AG08396 (cell line): ENCODE measurements around the gene SLC7A10.
"Not testable (repeated sequence)": the region's sequence is repeated elsewhere in the genome, so short reads cannot be mapped to it uniquely, and the experiment has no call there.

Experiments
- DNase-seq: peaks from one replicate; pipeline ENCODE4 v3.0.0; 2012; ENCODE audit warnings: low spot score, mixed read lengths

The SLC7A10 gene

GRCh38 chr19:33216198-33216830 is 9.3 kb downstream of the SLC7A10 start:
- no peak for DNase-seq

- no peak for DNase-seq
Observed at GRCh38 chr19:33215438-33216197, 10.0 kb downstream of the SLC7A10 start.

- peak; percentile 58 for DNase-seq
Observed at GRCh38 chr19:33214596-33214995, 11.1 kb downstream of the SLC7A10 start.

DNA sequence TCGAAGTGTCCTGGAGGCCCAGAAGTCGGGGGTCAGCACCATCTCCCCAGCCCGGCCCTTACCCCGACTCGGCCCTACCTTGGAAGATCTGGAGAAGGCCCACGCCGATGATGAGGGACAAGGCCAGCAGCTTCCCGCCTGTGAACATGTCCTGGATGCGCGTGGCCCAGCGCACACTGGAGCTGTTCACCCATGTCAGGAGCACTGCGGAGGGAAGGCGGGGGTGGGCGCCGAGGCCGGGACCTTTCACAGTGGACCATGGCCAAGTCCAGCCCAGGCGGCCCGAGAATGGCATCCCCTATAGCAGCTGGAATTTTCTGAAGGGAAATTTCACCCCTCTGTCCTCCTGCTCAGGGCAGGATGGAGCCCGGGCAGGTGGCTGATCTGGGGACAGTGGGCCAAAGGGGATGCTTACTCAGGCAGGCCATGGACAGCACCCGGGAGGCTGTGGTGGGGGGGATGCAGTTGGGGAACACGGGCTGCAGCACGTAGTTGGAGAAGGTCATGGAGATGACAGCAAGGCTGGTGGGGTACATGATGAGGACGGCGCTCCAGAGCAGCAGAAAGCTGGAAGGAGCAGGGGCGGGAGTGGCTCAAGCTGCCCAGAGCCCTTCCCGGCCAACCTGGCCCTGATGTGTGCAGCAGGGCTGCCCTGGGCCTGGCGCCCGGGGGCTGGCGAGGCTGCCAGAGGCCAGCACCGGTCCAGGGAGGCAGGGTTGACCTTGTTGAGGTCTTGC is 13.0 kb downstream of the SLC7A10 start:
- no peak for DNase-seq

- no peak for DNase-seq
Observed at GRCh38 chr19:33211794-33212435, 13.7 kb downstream of the SLC7A10 start.

GRCh38 chr19:33210266-33210940 is 15.2 kb downstream of the SLC7A10 start:
- no peak for DNase-seq

DNA sequence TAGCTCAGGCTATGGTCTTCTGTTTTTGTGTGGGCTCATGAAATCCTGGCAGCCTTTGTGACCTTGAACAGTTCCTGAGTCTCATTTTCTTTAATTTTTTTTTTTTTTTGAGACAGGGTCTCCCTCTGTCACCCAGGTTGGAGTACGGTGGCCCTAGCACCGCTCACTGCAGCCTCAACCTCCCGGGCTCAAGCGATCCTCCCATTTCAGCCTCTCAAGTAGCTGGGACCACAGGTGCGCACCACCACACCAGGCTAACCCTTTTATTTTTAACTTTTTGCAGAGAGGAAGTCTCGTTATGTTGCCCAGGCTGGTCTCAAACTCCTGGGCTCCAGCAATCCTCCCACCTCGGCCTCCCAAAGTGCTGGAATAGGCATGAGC is 15.8 kb downstream of the SLC7A10 start:
- not testable (repeated sequence) for DNase-seq

DNA sequence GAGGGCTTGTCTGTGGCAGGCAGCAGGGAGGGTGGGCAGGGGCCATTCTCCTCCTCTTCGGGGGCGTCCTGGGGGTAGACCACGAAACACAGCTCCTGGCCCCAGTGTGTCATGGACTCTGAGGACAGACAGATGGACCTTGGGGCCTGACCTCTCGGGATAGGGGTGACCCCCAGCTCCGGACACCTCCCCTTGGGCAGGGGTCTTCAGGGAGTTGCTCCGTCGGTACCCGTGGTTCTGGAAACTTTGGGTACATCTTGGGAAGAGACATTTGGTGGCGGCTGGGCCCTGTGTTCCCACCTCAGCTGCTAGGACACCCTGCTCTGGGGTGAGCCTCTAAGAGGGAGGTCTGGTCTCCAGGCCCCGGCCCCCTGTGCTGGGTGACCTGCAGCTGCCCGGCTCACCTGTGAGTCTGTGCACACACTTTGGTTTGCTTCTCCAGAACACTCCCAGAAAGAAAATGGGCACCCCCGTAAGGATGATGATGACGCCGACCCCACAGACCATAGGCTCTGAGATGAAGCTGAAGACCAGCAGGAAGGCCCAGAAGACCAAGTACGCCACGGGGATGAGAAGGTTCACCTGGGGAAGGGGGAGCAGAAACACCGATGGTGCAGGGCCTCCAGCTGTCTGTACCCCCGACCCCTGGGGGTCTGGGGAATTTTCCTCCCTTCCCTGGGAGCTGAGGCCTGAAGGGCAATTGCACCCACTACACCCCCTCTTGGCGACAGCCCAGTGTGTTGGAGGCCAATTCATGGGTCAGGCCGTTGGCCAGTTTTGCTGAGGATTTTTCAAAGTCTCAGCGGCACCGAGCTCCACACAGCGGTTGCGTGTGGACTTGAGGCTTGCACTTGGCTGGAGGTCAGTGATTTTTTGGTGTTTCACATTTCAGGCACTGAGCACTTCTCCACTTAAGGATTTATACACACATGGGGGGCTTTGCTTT is 16.5 kb downstream of the SLC7A10 start:
- DNase-seq: peak; percentile 66

DNA sequence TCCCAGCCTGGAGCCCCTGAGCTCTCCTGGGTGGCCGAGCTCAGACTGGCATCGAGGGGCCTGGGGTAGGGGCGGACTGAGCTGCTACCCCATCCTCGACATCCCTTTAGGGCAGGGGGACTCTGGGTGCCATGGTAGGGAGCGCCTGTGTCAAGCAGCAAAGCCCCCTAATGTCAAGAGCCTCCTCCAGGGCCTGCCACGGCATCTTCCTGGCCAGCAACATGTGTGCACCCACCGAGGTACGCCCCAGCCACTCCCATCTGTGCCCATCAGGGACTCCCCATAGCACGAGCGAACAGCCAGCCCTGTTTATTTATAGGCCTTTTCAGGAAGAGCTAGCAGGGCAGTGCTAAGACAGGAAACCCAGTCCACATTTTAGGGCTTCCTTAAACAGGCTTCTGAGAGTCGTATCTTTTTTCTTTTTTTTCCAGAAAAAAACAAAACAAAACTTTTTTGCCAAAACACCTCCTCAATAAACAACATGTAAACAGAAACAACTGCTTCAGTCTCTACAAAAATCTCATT is 17.2 kb downstream of the SLC7A10 start:
- DNase-seq: no peak

DNA sequence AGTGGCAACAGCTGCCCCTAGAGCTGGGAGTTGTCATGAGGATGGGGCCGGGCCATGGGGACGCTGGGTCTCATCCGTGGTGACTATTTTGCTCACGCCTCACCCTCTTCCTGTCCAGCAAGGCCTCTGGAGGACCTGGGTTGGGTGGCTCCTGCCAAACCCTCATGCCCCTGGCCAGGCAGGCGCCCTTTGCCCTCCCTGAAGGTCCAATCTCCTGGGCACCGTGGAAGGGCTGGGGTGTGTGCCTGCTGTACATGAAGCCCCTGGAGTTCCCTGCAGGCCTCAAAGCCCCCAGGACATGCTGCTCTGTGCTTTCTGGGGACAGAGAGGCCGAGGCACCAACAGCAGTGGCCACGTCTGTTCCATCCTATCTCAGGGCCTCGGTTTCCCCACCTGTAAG is 17.7 kb downstream of the SLC7A10 start:
- no peak for DNase-seq

- DNase-seq: no peak
Observed at GRCh38 chr19:33207040-33207620, 18.5 kb downstream of the SLC7A10 start.

DNA sequence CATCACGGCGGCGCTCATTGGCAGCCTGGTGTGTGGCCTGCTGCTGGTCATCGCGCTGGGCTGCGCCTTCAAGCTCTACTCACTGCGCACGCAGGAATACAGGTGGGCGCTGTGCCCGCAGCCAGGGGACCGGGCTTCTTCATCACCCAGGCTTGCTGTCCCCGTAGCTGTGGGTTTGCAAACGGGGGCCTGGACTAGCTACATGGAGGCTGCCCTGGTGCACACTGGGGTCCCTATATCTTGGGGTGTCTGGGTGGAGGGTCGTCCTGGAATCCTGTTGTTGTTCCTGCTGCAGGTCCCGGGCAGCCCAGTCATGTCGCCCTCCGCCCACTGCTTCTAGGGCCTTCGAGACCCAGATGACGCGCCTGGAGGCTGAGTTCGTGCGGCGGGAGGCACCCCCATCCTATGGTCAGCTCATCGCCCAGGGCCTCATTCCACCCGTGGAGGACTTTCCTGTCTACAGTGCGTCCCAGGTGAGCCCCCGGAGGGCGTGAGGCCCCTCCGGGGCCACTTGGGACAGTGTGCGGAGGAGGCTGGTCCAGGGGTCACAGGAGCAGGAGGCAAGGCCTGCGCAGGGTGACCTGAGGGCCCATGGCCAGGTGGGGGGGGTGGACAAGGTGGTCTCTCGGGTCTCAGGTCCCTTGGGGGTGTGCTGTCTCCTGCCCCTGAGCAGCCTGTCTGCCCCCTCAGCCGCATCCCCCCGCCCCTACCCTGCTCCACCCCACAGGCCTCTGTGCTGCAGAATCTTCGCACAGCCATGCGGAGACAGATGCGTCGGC is 19.2 kb downstream of the SLC7A10 start:
- DNase-seq: no peak

- DNase-seq: no peak
Observed at GRCh38 chr19:33205531-33206260, 20.0 kb downstream of the SLC7A10 start.

- no peak for DNase-seq
Observed at GRCh38 chr19:33205110-33205509, 20.5 kb downstream of the SLC7A10 start.

DNA sequence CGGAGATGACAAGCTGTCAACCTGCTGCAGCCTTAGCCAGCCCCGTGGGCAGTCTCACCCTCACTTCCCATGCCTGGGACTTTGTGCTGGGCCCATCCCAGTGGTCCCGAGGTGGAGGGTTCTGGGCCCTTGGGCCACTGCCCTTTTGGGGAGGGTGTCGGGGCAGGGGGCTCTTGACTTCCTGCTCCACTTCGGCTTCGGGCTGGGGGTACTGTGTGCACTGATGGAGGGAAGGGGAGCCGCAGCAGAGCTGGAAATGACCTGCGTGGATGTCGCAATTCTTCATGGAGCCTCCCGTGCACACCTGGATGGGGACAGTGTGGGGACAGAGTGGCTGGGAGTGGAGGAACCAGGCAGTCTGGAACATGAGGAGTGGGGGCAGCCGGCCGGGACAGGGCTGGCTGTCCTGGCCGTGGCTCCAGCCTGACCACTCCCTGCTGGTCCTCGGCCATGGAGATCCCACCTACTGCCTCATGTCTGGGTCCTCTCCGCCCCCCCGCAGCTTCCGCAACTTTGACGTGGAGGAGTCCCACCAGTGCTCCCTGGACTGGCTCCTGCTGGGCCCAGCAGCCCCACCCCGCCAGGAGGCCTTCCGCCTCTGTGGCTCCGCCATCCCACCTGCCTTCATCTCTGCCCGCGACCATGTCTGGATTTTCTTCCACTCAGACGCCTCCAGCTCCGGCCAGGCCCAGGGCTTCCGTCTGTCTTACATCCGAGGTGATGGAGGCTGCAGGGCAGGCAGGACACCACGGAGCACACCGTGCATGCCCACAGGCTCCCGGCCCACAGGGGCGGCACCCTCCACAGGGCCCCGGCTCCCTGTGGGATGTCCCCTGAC is 21.3 kb downstream of the SLC7A10 start:
- no peak for DNase-seq

DNA sequence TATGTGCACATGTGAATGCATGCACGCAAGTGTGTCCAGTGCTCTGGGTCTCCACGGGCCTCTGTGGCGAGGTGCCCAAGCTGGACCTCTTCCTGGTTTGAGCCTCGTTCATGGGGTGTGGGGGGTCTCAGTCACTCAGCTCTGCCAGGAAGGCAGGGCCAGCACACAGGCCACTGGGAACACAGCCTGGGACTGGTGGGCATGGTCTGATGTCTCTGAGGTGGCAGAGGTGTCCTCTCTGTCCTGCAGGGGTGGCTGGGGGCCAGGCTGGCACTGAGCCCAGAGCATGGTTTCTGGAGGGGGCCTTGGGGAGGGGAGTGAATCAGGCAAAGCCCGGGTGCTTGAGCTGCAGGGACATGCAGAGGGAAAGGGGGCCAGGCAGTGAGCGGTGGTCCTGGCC is 22.1 kb downstream of the SLC7A10 start:
- DNase-seq: no peak

GRCh38 chr19:33202546-33203507 is 22.8 kb downstream of the SLC7A10 start:
- no peak for DNase-seq
